ENCODE measurements around the gene TRIM31. TPM values are rescaled to one million over a fixed set of nuclear protein-coding genes. Genes with fewer than 3 reads are reported as not detected.

Gene TRIM31
- total RNA-seq, 4 donors from 2014 or later, result not detected

- DNase-seq (ENCODE audit: low spot score) (no peak), ATAC-seq (ENCODE audit: low FRiP score) (no peak)
- TF ChIP-seq CTCF (IDR thresholded peaks at IDR 0.05), result no peak
These were observed 40.2 kb upstream of the TRIM31 start for GRCh38 chr6:30152910-30153610.

GRCh38 chr6:30152016-30152673 is 39.3 kb upstream of the TRIM31 start:
- ATAC-seq (ENCODE audit: low FRiP score), result no peak
- DNase-seq (ENCODE audit: low spot score), result no peak
- no peak for TF ChIP-seq CTCF (IDR thresholded peaks at IDR 0.05)

- no peak for ATAC-seq (ENCODE audit: low FRiP score)
- no peak for DNase-seq (ENCODE audit: low spot score)
- TF ChIP-seq CTCF (IDR thresholded peaks at IDR 0.05), result no peak
These were observed 38.7 kb upstream of the TRIM31 start for GRCh38 chr6:30151580-30151979.

GRCh38 chr6:30150671-30151395 is 37.9 kb upstream of the TRIM31 start:
- no peak for DNase-seq (ENCODE audit: low spot score)
- TF ChIP-seq CTCF (IDR thresholded peaks at IDR 0.05), result no peak
- ATAC-seq (ENCODE audit: low FRiP score), result no peak

GRCh38 chr6:30149858-30150550 is 37.1 kb upstream of the TRIM31 start:
- no peak for TF ChIP-seq CTCF (IDR thresholded peaks at IDR 0.05)
- ATAC-seq (ENCODE audit: low FRiP score), result no peak
- no peak for DNase-seq (ENCODE audit: low spot score)

GRCh38 chr6:30149234-30149633 is 36.3 kb upstream of the TRIM31 start:
- no peak for TF ChIP-seq CTCF (IDR thresholded peaks at IDR 0.05)
- ATAC-seq (ENCODE audit: low FRiP score) (no peak), DNase-seq (ENCODE audit: low spot score) (no peak)

All from omental fat pad (tissue), 4 donors.